ENCODE results near the gene PDE7B. TPM values are rescaled to one million over a fixed set of nuclear protein-coding genes. Genes with fewer than 3 reads are reported as not detected.

PDE7B gene
- polyA plus RNA-seq, 1 of the 3 experiments (the other 2 are of a cell fraction), result 1.9 TPM

DNA sequence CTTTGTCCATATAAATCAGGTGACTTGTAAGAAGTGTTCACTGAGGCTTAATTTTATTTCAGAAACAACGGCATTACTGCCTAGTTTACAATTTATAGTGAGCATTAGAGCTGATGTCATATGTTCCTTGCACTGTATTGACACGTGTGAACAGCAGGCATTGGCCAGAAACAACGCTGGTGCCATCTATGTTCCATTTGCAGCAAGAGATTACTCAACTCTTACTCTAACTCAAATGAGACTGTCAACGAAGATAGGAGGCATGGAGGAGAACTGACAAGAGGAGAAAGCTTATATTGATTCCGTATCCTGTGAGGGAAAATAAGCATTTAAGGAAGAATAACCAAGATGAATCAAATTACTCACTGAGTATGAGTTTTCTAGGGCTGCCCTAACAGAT is 350.2 kb downstream of the PDE7B start:
- Histone ChIP-seq H3K9me2 (no peaks in the 10 kb centered on the region), H3K4me1 (ENCODE audit: control insufficient read depth in 1 of 2, insufficient read depth in 2 of 2, low read depth in 1 of 2, low read length in 1 of 2) (no peaks in the 10 kb centered on the region), H3K36me3 (replicated peaks in 1 of 2; ENCODE audit: control insufficient read depth in 1 of 2, insufficient read depth in 2 of 2, low read length in 1 of 2) (no peaks in the 10 kb centered on the region), H3K9ac (no peak overlapping the region), H3F3A (replicated peaks; ENCODE audit: insufficient read depth) (no peaks in the 10 kb centered on the region), H3K4me2 (no peak overlapping the region), H3K4me3 (ENCODE audit: low read depth in 2 of 2, low read length in 1 of 2) (no peak overlapping the region), H3K27ac (ENCODE audit: low read depth in 2 of 2, low read length in 1 of 2) (no peak overlapping the region), H3K9me3 (no peaks in the 10 kb centered on the region), H4K20me1 (ENCODE audit: insufficient read depth) (no peaks in the 10 kb centered on the region), H3K79me2 (ENCODE audit: insufficient read depth) (no peaks in the 10 kb centered on the region), H3K27me3 (ENCODE audit: insufficient read depth) (no peaks in the 10 kb centered on the region), H2AFZ (ENCODE audit: low read depth) (no peak overlapping the region)
- 75% methylated on average over 5 of the region's 5 CpGs for WGBS (ENCODE audit: low lambda C conversion rate)
- POLR2A ChIA-PET, result no interaction called here
- CTCF ChIA-PET, result interaction anchor here (0.8 to 2.0 kb wide), 8 partner anchors 8 to 666 kb away, joined by 3 to 8 read pairs (median 5); no protein-coding TSS in a partner anchor
- TF ChIP-seq RXRA (IDR thresholded peaks at IDR 0.05; ENCODE audit: borderline replicate concordance, low read depth) (no peak), RAD21 (IDR thresholded peaks at IDR 0.05; ENCODE audit: low read length) (peak; percentile 67), SMC3 (IDR thresholded peaks at IDR 0.05; ENCODE audit: low read depth, low read length) (peak; percentile 39; the same call in 1 of the 2 replicates), YY1 (IDR thresholded peaks at IDR 0.05; ENCODE audit: low read depth) (no peak)
- no peak for DNase-seq

GRCh38 chr6:136208783-136209182 is 357.3 kb downstream of the PDE7B start:
- Histone ChIP-seq H3K36me3 (replicated peaks in 1 of 2; ENCODE audit: control insufficient read depth in 1 of 2, insufficient read depth in 2 of 2, low read length in 1 of 2) (no peaks in the 10 kb centered on the region), H3F3A (replicated peaks; ENCODE audit: insufficient read depth) (no peaks in the 10 kb centered on the region), H3K4me1 (ENCODE audit: control insufficient read depth in 1 of 2, insufficient read depth in 2 of 2, low read depth in 1 of 2, low read length in 1 of 2) (no peaks in the 10 kb centered on the region), H3K9me3 (no peaks in the 10 kb centered on the region), H3K4me3 (ENCODE audit: low read depth in 2 of 2, low read length in 1 of 2) (no peak overlapping the region), H3K9me2 (no peaks in the 10 kb centered on the region), H3K4me2 (no peak overlapping the region), H3K27me3 (ENCODE audit: insufficient read depth) (no peaks in the 10 kb centered on the region), H2AFZ (ENCODE audit: low read depth) (no peak overlapping the region), H3K27ac (ENCODE audit: low read depth in 2 of 2, low read length in 1 of 2) (no peak overlapping the region), H3K79me2 (ENCODE audit: insufficient read depth) (no peaks in the 10 kb centered on the region), H3K9ac (no peak overlapping the region), H4K20me1 (ENCODE audit: insufficient read depth) (no peaks in the 10 kb centered on the region)
- TF ChIP-seq SIN3A (IDR thresholded peaks at IDR 0.05; ENCODE audit: borderline replicate concordance, low read depth, low read length) (no peak), CTCF (IDR thresholded peaks at IDR 0.05) (0 out of 2 replicates have a peak, but pooled peaks have one; percentile 18)
- no peak for DNase-seq
- WGBS (ENCODE audit: low lambda C conversion rate), result 76% methylated on average over 4 of the region's 4 CpGs
- ChIA-PET POLR2A (no interaction called here), CTCF (no interaction called here)

DNA sequence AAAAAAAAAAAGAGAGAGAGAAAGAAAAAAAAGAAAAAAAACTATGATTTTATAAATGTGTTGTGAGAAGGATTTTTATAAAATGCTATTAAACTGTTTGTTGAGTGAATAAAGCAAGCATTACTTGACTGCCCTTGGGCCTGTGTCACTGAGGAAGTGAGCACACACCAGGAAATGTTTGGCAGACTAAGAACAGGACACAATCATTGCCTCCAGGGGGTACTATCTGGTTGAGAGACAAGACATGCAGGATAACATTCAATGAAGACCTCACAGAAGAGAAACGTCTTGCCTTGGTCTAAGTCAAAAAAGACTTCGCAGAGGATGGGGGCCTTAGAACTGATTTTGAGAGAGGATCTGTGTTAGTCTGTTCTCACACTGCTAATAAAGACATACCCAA is 358.0 kb downstream of the PDE7B start:
- H3K4me2 ChIP-seq, result no peak overlapping the region
- H3K79me2 ChIP-seq (ENCODE audit: insufficient read depth), result no peaks in the 10 kb centered on the region
- H3K9ac ChIP-seq, result no peak overlapping the region
- H3K9me3 ChIP-seq, result no peaks in the 10 kb centered on the region
- no peak overlapping the region for H3K27ac ChIP-seq (ENCODE audit: low read depth in 2 of 2, low read length in 1 of 2)
- H3F3A ChIP-seq (replicated peaks; ENCODE audit: insufficient read depth), result no peaks in the 10 kb centered on the region
- H2AFZ ChIP-seq (ENCODE audit: low read depth), result no peak overlapping the region
- TF ChIP-seq CHD2 (IDR thresholded peaks at IDR 0.05; ENCODE audit: low read length, partially characterized antibody) (no peak), USF1 (IDR thresholded peaks at IDR 0.05; ENCODE audit: borderline replicate concordance, low read depth) (no peak), TAF1 (IDR thresholded peaks at IDR 0.05; ENCODE audit: borderline replicate concordance, low read depth, low read length) (no peak), TEAD4 (IDR thresholded peaks at IDR 0.05; ENCODE audit: borderline replicate concordance, insufficient read depth) (no peak), POLR2AphosphoS5 (IDR thresholded peaks at IDR 0.05; ENCODE audit: low read depth, low read length) (no peak), SMC3 (IDR thresholded peaks at IDR 0.05; ENCODE audit: low read depth, low read length) (no peak), RXRA (IDR thresholded peaks at IDR 0.05; ENCODE audit: borderline replicate concordance, low read depth) (no peak), RAD21 (IDR thresholded peaks at IDR 0.05; ENCODE audit: low read length) (no peak), GABPA (IDR thresholded peaks at IDR 0.05; ENCODE audit: low read depth) (no peak)
- TF ChIP-seq, protein P1, sequence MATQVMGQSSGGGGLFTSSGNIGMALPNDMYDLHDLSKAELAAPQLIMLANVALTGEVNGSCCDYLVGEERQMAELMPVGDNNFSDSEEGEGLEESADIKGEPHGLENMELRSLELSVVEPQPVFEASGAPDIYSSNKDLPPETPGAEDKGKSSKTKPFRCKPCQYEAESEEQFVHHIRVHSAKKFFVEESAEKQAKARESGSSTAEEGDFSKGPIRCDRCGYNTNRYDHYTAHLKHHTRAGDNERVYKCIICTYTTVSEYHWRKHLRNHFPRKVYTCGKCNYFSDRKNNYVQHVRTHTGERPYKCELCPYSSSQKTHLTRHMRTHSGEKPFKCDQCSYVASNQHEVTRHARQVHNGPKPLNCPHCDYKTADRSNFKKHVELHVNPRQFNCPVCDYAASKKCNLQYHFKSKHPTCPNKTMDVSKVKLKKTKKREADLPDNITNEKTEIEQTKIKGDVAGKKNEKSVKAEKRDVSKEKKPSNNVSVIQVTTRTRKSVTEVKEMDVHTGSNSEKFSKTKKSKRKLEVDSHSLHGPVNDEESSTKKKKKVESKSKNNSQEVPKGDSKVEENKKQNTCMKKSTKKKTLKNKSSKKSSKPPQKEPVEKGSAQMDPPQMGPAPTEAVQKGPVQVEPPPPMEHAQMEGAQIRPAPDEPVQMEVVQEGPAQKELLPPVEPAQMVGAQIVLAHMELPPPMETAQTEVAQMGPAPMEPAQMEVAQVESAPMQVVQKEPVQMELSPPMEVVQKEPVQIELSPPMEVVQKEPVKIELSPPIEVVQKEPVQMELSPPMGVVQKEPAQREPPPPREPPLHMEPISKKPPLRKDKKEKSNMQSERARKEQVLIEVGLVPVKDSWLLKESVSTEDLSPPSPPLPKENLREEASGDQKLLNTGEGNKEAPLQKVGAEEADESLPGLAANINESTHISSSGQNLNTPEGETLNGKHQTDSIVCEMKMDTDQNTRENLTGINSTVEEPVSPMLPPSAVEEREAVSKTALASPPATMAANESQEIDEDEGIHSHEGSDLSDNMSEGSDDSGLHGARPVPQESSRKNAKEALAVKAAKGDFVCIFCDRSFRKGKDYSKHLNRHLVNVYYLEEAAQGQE (IDR thresholded peaks at IDR 0.05; ENCODE audit: low read depth, low read length), result no peak
- no peaks in the 10 kb centered on the region for H3K9me2 ChIP-seq
- H3K36me3 ChIP-seq (replicated peaks in 1 of 2; ENCODE audit: control insufficient read depth in 1 of 2, insufficient read depth in 2 of 2, low read length in 1 of 2), result no peaks in the 10 kb centered on the region
- WGBS (ENCODE audit: low lambda C conversion rate), result 97% methylated on average over 2 of the region's 2 CpGs
- ChIA-PET POLR2A (no interaction called here), CTCF (interaction anchor here (1.0 kb wide), 1 partner anchor 17 kb away, joined by 5 read pairs; no protein-coding TSS in a partner anchor)
- no peaks in the 10 kb centered on the region for H3K4me1 ChIP-seq (ENCODE audit: control insufficient read depth in 1 of 2, insufficient read depth in 2 of 2, low read depth in 1 of 2, low read length in 1 of 2)
- H3K27me3 ChIP-seq (ENCODE audit: insufficient read depth), result no peaks in the 10 kb centered on the region
- no peak for DNase-seq
- no peak overlapping the region for H3K4me3 ChIP-seq (ENCODE audit: low read depth in 2 of 2, low read length in 1 of 2)
- H4K20me1 ChIP-seq (ENCODE audit: insufficient read depth), result no peaks in the 10 kb centered on the region

Data from SK-N-SH (cell line).